ENCODE data around the gene RPS14. TPM values are rescaled to one million over a fixed set of nuclear protein-coding genes. Genes with fewer than 3 reads are reported as not detected.
A peak's percentile ranks its signal among the peaks of the same experiment; 100 is the strongest.

The RPS14 gene
- total RNA-seq, 1 donor from 2014 or later = 4,086 TPM

GRCh38 chr5:150446583-150446982 lies 3.0 kb downstream of the RPS14 start:
- intact Hi-C loops (cut with micrococcal nuclease) = no loop called here
- no peak for DNase-seq
- no peak for ATAC-seq (ENCODE audit: low read depth)
- POLR2A ChIA-PET = interaction anchor here (0.6 to 43.9 kb wide), 3 partner anchors 10 to 1308 kb away, joined by 4 to 2478 read pairs (median 8); partner anchors contain the start of gene CD74
- peak overlapping the region; percentile 61 for H3K27ac Mint-ChIP-seq
- TF ChIP-seq CTCF (IDR thresholded peaks at IDR 0.05) = no peak
- no peak overlapping the region for H3K4me3 Mint-ChIP-seq
- CTCF ChIA-PET = no interaction called here
- H3K4me1 Mint-ChIP-seq = peaks cover 43% of the 10 kb centered on the region
- H3K36me3 Mint-ChIP-seq (ENCODE audit: low read depth) = peaks cover 82% of the 10 kb centered on the region
- no peaks in the 10 kb centered on the region for H3K9me3 Mint-ChIP-seq
- no peaks in the 10 kb centered on the region for H3K27me3 Mint-ChIP-seq

- ATAC-seq (ENCODE audit: low read depth) (no peak), DNase-seq (no peak)
- ChIA-PET CTCF (no interaction called here), POLR2A (interaction anchor here (1.4 to 43.9 kb wide), 2 partner anchors 10 to 37 kb away, joined by 4 to 2478 read pairs; partner anchors contain the start of gene CD74)
- H3K36me3 Mint-ChIP-seq (ENCODE audit: low read depth) = peaks cover 86% of the 10 kb centered on the region
- intact Hi-C loops (cut with micrococcal nuclease) = no loop called here
- no peaks in the 10 kb centered on the region for H3K27me3 Mint-ChIP-seq
- H3K4me3 Mint-ChIP-seq = no peak overlapping the region
- H3K27ac Mint-ChIP-seq = peak overlapping the region; percentile 61
- H3K9me3 Mint-ChIP-seq = no peaks in the 10 kb centered on the region
- H3K4me1 Mint-ChIP-seq = peaks cover 43% of the 10 kb centered on the region
- no peak for TF ChIP-seq CTCF (IDR thresholded peaks at IDR 0.05)
Observed at GRCh38 chr5:150446088-150446487, 3.5 kb downstream of the RPS14 start.

GRCh38 chr5:150444770-150445169 lies 4.8 kb downstream of the RPS14 start:
- Mint-ChIP-seq H3K27ac (no peak overlapping the region), H3K36me3 (ENCODE audit: low read depth) (peaks cover 88% of the 10 kb centered on the region), H3K27me3 (no peaks in the 10 kb centered on the region), H3K4me3 (no peak overlapping the region), H3K4me1 (peaks cover 40% of the 10 kb centered on the region), H3K9me3 (no peaks in the 10 kb centered on the region)
- no peak for ATAC-seq (ENCODE audit: low read depth)
- no peak for TF ChIP-seq CTCF (IDR thresholded peaks at IDR 0.05)
- CTCF ChIA-PET = no interaction called here
- intact Hi-C loops (cut with micrococcal nuclease) = no loop called here
- DNase-seq = no peak
- POLR2A ChIA-PET = interaction anchor here (1.2 to 43.9 kb wide), 2 partner anchors 8 to 36 kb away, joined by 4 to 2478 read pairs; partner anchors contain the start of gene CD74

- Mint-ChIP-seq H3K27me3 (no peaks in the 10 kb centered on the region), H3K9me3 (no peaks in the 10 kb centered on the region), H3K4me1 (peaks cover 28% of the 10 kb centered on the region), H3K27ac (peak overlapping the region; percentile 13), H3K4me3 (no peak overlapping the region), H3K36me3 (ENCODE audit: low read depth) (peaks cover 75% of the 10 kb centered on the region)
- intact Hi-C loops (cut with micrococcal nuclease) = no loop called here
- no peak for TF ChIP-seq CTCF (IDR thresholded peaks at IDR 0.05)
- ChIA-PET CTCF (no interaction called here), POLR2A (interaction anchor here (1.1 to 43.9 kb wide), 3 partner anchors 13 to 80 kb away, joined by 3 to 2478 read pairs (median 3); partner anchors contain the start of gene CD74)
- DNase-seq (no peak), ATAC-seq (ENCODE audit: low read depth) (no peak)
Observed at GRCh38 chr5:150443242-150444075, 6.1 kb downstream of the RPS14 start.

- ATAC-seq (ENCODE audit: low read depth) (no peak), DNase-seq (no peak)
- Mint-ChIP-seq H3K9me3 (no peaks in the 10 kb centered on the region), H3K4me3 (no peak overlapping the region), H3K27me3 (no peaks in the 10 kb centered on the region), H3K4me1 (peaks cover 20% of the 10 kb centered on the region), H3K36me3 (ENCODE audit: low read depth) (peaks cover 67% of the 10 kb centered on the region), H3K27ac (no peak overlapping the region)
- ChIA-PET CTCF (no interaction called here), POLR2A (interaction anchor here (1.1 to 43.9 kb wide), 2 partner anchors 34 to 79 kb away, joined by 3 to 2478 read pairs; partner anchors contain the start of gene CD74)
- TF ChIP-seq CTCF (IDR thresholded peaks at IDR 0.05) = no peak
- intact Hi-C loops (cut with micrococcal nuclease) = no loop called here
Observed at GRCh38 chr5:150442699-150443080, 6.8 kb downstream of the RPS14 start.

Data from activated B cell treated with CpG ODN at 0.5 μM for 24 hours (primary cell).